ENCODE results near the gene TMCO6.
"Not testable (repeated sequence)": the region's sequence is repeated elsewhere in the genome, so short reads cannot be mapped to it uniquely, and the experiment has no call there.

Gene TMCO6

GRCh38 chr5:140598836-140599235 is 40.4 kb upstream of the TMCO6 start:
- TF ChIP-seq CTCF (IDR thresholded peaks at IDR 0.05; ENCODE audit: borderline replicate concordance, insufficient read depth, low read depth, low read length): no peak
- H3K4me3 ChIP-seq (ENCODE audit: low read depth, low read length): no peak overlapping the region

DNA sequence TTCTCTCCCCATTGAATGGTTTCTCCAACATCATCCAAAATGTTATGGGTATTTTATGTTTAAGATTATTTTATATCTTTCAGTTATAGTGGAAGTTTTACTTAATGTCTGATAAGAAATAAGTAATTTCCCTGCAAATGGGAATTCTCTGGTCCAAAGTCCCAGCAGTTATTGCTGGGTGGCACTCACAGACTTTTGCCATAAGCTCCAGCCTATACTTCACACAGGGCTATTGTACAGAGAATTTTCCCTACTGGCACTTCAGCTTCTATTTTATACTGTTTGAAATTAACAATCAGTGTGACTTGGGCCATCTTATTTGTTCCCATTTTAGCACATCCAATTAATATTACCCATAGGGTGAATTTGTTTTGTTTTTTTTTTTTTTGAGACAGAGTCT is 39.2 kb upstream of the TMCO6 start:
- no peak for TF ChIP-seq CTCF (IDR thresholded peaks at IDR 0.05; ENCODE audit: borderline replicate concordance, insufficient read depth, low read depth, low read length)
- H3K4me3 ChIP-seq (ENCODE audit: low read depth, low read length): no peak overlapping the region

DNA sequence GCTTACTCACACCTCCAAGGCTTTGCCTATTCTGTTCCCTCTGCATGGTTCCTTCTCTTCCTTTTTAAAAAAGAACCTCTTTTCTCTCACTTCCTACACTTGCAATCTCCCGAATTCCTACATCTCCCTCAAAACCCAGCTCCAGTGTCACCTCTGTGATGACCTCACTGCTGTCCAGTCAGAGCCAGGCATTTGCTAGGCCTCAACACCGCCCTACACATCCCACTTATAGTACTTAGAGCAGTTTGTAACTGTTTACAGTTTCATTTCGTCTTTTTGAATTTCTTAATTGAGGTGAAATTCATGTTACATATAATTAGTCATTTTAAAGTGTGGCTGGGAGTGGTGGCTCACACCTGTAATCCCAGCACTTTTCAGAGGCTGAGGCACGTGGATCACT is 37.1 kb upstream of the TMCO6 start:
- no peak overlapping the region for H3K4me3 ChIP-seq (ENCODE audit: low read depth, low read length)
- TF ChIP-seq CTCF (IDR thresholded peaks at IDR 0.05; ENCODE audit: borderline replicate concordance, insufficient read depth, low read depth, low read length): no peak

DNA sequence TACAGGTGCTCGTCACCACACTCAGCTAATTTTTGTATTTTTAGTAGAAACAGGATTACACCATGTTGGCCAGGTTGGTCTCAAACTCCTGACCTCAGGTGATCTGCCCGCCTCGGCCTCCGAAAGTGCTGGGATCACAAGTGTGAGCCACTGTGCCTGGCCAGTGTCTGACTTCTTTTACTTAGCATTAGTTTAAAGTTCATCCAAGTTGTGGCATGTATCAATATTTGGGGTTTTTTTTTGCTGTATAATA is 35.9 kb upstream of the TMCO6 start:
- H3K4me3 ChIP-seq (ENCODE audit: low read depth, low read length): not testable (repeated sequence)

DNA sequence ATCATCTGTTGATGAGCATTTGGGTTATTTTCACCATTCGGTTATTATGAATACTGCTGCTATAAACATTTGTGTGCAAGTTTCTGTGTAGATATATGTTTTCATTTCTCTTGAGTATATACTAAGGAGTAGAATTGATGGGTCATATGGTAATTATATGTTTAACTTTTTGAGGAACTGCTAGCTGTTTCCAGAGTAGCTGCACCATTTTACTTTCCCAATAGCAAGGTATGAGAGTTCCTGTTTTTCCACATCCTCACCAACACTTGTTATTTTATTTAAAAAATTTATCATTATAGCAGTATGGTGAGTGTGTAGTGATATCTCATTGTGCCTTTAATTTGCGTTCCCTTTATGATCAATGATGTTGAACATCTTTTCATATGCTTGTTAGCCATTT is 35.5 kb upstream of the TMCO6 start:
- no peak for TF ChIP-seq CTCF (IDR thresholded peaks at IDR 0.05; ENCODE audit: borderline replicate concordance, insufficient read depth, low read depth, low read length)
- no peak overlapping the region for H3K4me3 ChIP-seq (ENCODE audit: low read depth, low read length)

DNA sequence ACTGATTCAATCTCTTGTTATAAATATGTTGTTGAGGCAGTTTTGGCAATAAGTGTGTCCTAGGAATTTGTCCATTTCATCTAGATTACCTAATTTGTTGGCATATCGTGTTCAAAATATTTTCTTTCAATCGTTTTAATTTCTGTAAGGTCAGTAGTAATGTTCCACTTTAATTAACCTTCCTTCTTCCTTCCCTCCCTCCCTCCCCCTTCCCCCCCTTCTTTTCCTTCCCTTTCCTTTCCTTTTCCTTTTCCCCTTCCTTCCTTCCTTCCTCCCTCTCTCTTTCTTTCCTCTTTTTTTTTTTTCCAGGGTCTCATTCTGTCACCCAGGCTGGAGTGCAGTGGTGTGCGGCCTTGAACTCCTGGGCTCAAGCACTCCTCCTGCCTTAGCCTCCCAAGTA is 33.4 kb upstream of the TMCO6 start:
- H3K4me3 ChIP-seq (ENCODE audit: low read depth, low read length): no peak overlapping the region
- no peak for TF ChIP-seq CTCF (IDR thresholded peaks at IDR 0.05; ENCODE audit: borderline replicate concordance, insufficient read depth, low read depth, low read length)

DNA sequence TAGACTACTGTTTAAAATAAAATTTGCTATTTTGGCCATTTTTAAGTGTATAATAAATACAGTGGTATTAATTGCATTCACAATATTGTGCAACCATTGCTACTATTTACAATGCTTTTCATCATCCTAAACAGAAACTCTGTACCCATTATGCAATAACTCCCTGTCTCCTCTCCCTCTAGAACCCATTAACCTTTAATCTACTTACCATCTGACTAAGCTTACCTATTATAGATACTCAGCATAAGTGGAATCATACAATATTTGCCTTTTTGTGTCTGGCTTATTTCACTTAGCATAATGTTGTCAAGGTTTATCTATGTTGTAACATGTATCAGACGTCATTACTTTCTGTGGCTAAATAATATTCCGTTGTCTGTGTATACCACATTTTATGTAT is 32.2 kb upstream of the TMCO6 start:
- no peak overlapping the region for H3K4me3 ChIP-seq (ENCODE audit: low read depth, low read length)
- no peak for TF ChIP-seq CTCF (IDR thresholded peaks at IDR 0.05; ENCODE audit: borderline replicate concordance, insufficient read depth, low read depth, low read length)

GRCh38 chr5:140608722-140609121 is 30.5 kb upstream of the TMCO6 start:
- TF ChIP-seq CTCF (IDR thresholded peaks at IDR 0.05; ENCODE audit: borderline replicate concordance, insufficient read depth, low read depth, low read length): no peak
- H3K4me3 ChIP-seq (ENCODE audit: low read depth, low read length): no peak overlapping the region
